GM19238 (cell line): ENCODE measurements around the gene AKT1.
"Not testable (repeated sequence)": the region's sequence is repeated elsewhere in the genome, so short reads cannot be mapped to it uniquely, and the experiment has no call there.

ENCODE experiments used
- DNase-seq: peaks from one replicate; pipeline ENCODE4 v3.0.0; 2011; ENCODE audit warnings: low spot score; ENCODE audit not compliant: insufficient read length

Gene AKT1

GRCh38 chr14:104794993-104795780 lies at the start of gene AKT1:
TSS of gene AKT1 (minus strand) at chr14:104795748. CDS start at chr14:104792643, 3,105 bp downstream.
- peak; percentile 71 for DNase-seq

GRCh38 chr14:104845033-104845666 lies 49.6 kb upstream of the AKT1 start:
- DNase-seq, result no peak

- DNase-seq, result no peak
These were observed 48.9 kb upstream of the AKT1 start for GRCh38 chr14:104844306-104845032.

DNA sequence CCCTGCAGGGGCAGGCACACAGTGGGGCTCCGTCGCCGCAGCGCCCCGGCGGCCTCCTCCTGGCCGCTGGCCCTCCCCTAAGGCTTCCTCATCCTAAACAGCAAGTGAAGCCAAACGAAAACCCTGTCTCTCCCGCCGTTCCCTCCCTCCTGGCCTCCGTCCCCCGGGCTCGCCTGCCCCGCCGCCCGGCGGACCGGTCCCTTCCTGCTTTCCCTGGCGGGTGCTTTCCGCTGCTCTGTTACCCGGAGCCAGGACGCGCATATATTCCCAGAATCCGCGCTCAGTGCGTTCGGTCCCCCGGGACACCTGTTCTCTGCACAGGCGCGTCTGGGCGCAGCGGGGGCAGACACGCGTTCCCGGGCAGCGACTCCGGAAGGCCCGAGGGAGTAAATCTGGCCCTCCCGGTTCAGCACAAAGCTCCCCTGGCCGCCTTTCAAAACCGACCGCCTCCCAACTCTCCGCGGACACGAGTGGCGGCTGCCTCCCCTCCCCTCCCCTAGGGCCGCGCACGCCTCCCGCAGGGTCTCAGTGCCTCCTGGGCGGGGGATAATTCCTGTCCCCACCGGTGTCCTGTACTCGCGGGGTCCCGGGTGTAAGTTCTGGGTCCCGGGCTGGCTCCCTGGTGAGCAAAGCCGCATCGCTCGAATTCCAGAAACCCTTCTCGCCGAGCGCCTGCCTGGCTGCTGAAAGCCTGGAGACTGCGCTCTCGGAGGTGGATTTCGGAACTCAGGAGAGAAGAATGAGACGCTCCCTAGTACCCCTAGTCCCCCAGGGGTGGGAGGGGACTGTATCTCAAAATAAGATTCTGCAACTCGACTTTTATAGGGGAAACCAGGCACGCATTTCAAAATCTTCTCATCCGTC lies 48.1 kb upstream of the AKT1 start:
- no peak for DNase-seq

- no peak for DNase-seq
These were observed 47.5 kb upstream of the AKT1 start for GRCh38 chr14:104843006-104843405.

DNA sequence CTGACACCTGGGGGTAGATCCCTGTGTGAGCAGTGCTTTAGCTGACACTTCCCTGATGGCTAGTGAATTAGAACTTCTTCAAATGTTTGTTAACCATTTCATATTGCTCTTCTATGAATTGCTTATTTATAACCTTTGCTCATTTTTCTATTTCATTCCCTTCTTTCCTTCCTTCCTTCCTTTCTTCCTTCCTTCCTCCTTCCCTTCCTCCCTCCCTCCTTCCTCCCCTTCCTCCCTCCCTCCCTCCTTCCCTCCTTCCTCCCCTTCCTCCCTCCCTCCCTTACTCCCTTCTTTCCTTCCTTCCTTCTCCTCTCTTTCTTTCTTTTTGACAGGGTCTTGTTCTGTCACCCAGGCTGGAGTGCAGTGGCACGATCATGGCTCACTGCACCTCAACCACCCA lies 46.2 kb upstream of the AKT1 start:
- DNase-seq, result no peak

DNA sequence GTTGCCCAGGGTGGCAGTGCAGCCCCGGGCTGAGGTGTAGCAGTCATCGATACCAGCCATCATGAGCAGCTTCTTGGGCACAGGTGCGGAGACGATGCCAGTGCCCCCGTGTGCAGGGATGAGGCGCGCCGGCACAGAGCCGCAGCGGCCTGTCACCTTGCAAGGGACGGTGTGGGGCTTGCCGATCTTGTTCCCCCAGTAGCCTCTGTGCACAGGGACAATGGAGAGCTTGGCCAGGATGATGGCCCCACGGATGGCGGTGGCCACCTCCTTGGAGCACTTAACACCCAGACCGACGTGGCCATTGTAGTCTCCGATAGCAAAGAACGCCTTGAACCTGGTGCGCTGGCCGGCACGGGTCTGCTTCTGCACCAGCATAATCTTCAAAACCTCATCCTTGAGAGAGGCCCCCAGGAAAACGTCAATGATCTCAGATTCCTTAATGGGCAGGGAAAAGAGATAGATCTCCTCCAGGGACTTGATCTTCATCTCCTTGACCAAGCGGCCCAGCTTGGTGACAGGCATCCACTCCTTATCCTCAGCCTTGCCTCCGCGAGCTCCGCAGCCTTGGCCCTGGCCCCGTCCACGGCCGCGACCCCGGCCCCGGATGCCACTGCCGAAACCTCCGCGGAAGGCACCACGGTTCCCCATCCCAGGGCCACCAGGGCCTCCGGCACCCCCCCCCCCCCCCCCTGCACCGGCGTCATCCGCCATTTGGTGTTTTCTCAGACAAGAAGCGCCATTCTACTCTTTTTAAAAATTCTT lies 40.8 kb upstream of the AKT1 start:
- DNase-seq, result not testable (repeated sequence)

- no peak for DNase-seq
These were observed 35.2 kb upstream of the AKT1 start for GRCh38 chr14:104830781-104831180.

GRCh38 chr14:104827177-104828055 lies 31.9 kb upstream of the AKT1 start:
- peak; percentile 76 for DNase-seq

- no peak for DNase-seq
These were observed 31.3 kb upstream of the AKT1 start for GRCh38 chr14:104826861-104827176.

GRCh38 chr14:104826189-104826860 lies 30.8 kb upstream of the AKT1 start:
- DNase-seq, result peak; percentile 92

DNA sequence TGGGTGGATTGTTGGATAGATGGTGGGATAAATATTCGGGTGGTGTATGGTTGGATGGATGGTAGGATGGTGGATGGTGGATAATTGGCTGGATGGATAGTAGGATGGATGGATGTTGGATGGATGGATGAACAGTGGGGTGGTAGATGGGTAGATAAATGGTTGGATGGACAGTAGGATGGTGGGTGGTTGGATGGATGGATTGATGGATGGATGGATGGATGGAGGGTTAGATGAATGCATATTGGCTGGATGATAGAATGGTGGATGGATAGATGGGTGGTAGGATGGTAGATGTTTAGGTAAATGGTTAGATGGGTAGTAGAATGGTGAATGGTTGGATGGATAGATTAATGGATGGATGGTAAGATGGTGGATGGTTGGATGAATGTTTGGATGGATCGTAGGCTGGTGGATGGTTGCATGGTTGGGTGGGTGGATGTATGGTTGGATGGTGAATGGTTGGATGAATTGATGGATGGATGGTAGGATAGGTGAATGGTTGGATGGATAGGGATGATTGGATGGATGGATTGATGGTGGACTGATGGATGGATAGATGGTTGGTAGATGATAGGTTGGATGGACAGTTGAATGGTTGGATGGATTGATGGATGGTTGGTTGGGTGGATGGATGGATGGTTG lies 28.9 kb upstream of the AKT1 start:
- DNase-seq, result no peak

DNA sequence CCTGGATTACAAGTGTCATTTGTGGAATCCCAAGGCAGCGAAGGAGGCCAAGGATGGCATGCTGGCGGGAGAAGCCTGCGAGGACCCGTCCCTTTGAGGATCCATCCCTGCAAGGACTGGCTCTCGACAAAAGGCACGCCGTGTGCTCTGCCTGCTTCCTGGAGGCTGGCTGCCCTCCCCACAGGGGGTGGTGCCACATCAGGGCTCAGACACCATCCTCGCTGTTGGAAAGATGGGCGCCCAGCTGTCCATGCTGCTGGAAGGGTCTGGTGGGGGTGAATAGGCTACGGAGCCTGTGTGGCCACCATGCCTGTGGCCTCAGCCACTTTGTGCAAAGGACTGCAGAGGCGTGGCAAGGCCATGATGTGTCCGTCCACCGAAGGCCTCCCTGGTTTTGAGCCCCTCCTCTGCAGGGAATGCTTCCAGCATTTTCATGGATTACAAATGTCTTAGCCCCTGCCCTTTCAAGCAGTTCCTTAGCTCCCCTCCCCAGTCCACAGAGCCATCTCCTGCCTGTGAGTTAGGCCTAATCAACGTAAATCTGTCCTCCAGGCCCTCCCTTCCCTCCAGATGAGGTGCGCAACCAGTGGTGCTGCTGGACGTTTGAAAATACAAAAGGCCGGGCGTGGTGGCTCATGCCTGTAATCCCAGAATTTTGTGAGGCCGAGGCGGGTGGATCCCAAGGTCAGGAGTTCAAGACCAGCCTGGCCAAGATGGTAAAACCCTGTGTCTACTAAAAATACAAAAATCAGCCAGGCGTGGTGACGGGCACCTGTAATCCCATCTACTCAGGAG lies 27.5 kb upstream of the AKT1 start:
- DNase-seq, result no peak

DNA sequence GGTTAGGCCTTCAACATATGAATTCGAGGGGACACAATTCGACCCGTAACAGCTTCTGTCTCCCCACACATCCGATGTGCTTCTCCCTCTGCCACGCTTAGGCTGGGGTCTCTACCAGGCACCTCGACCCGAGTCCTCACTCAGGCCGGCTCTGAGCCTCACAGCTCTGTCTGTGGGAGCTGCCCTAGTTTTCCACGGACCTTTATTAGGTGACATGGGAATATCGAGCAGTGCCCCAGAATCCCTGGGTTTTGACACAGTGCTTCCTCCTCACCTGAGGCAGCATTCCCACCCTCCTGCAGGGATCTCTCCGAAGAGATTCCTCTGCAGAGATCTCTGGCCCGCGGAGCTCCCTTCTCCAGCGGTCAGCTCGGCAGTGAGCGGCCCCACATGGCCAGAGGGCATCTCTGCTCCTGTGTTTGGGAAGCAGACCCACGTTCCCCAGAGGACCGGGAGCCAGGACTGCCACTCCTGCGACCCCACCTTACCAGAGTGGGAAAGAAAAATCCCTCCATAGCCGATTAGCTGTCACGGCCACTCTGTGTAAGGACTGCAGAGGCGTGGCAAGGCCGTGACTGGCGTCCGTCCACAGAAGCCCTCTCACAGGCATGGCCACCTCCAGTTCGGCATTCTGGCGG lies 26.5 kb upstream of the AKT1 start:
- DNase-seq, result no peak

DNA sequence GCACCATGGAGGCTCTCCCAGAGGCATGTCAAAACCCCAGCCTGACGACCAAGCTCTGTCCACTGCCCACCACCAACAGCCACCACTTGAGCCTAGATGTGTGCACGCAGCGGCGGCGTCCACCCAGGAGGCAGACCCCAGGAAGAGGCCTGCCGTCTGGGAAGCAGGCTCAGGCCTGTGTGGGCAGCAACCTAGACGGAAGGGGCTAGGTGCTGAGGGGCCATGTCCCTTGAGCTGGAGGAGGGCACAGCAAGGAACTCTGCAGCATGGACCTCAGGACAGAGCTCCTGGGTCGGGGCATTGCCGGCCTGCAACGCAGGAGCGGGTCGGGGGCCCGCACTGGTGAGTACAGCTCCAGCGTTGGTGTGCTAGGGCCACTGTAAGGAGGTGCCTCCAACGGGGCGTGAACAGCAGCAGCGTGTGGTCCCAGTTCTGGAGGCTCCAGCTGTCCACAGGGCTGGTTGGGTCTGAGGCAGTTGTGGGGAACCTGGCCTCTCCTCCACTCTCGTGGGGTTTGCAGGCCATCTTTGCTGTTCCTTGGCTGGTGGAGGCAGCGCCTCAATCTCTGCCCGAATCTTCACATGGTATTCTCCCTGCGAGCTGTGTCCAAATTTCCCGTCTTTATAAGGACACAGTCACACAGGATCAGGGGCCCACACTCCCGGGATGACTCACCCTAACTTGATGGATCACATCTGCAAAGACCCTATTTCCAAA lies 25.8 kb upstream of the AKT1 start:
- DNase-seq, result no peak

DNA sequence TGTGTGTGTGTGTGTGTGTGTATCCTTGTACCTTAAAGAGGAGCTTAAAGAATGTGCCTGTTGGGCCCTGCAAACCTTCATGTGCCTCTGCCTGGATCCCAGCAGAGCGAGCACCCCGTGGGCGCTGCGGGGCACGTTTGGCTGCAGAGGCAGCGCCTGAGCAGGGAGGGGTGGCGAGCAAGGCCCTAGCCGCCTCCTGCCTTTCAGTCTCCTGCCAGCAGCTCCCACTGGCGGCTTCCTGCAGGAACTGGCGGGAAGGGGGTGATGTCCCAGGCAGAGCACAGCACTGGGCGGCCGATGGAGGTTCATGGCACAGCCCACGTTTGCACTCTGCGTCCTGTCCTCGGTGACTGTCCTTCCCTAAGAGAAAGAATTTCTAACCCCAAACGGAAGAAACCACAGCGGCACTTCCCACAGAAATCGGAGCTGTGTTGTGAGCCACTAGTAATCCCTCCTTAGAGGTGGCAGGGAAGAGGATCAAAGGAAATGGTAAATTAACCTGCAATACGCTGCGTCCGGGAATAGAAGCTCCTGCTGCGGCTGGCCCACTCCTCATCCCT lies 25.2 kb upstream of the AKT1 start:
- no peak for DNase-seq
